H1 (cell line): ENCODE measurements around the gene KRTAP19-8. TPM values are rescaled to one million over a fixed set of nuclear protein-coding genes. Genes with fewer than 3 reads are reported as not detected.

Source experiments
- CTCF ChIA-PET: fragments of 300-600 bp; sonication (Branson Sonifier 250); formaldehyde crosslinking; loops from one replicate; lab custom pipeline; 2021; ENCODE audit not compliant: partially characterized antibody; lab: Charles Lee
- POLR2A ChIA-PET: fragments of 300-600 bp; sonication (Branson Sonifier 250); formaldehyde crosslinking; loops from one replicate; lab custom pipeline; 2021; ENCODE audit warnings: inconsistent platforms; ENCODE audit not compliant: partially characterized antibody; lab: Charles Lee
- DNase-seq, 2 experiments: peaks; one replicate each; pipeline versions ENCODE4 v3.0.0 to v3.0.0-alpha.2; 2010 to 2022; ENCODE audit warnings: low spot score in 2 of 2, low read depth in 1 of 2, mixed read lengths in 1 of 2
- FAIRE-seq: peaks from 2 replicates; lab custom pipeline; 2011; peaks lifted over from hg19 to GRCh38; lab: Jason Lieb, UNC
- H2AFZ ChIP-seq: 2 replicates; pipeline ENCODE4 v1.8.1; 2012; ENCODE audit warnings: low read length, inconsistent platforms
- H2AK5ac ChIP-seq: 2 replicates; pipeline ENCODE4 v1.6.1; 2013; ENCODE audit warnings: low read depth, low read length
- H2BK120ac ChIP-seq: replicated peaks from 2 replicates; pipeline ENCODE3; 2013; ENCODE audit warnings: low read depth, low read length, inconsistent platforms
- H2BK12ac ChIP-seq: 2 replicates; pipeline ENCODE4 v1.6.1; 2013; ENCODE audit warnings: low read depth, low read length
- H2BK15ac ChIP-seq: 2 replicates; pipeline ENCODE4 v1.6.1; 2013; ENCODE audit warnings: low read length
- H2BK20ac ChIP-seq: 2 replicates; pipeline ENCODE4 v1.6.1; 2013; ENCODE audit warnings: low read length
- H2BK5ac ChIP-seq: 2 replicates; pipeline ENCODE4 v1.6.1; 2013; ENCODE audit warnings: low read depth, low read length
- H3K14ac ChIP-seq: 2 replicates; pipeline ENCODE4 v1.6.1; 2013; ENCODE audit warnings: inconsistent platforms; ENCODE audit not compliant: insufficient read length
- H3K18ac ChIP-seq: 2 replicates; pipeline ENCODE4 v1.6.1; 2013; ENCODE audit warnings: low read length; ENCODE audit errors: extremely low read depth
- H3K23ac ChIP-seq: 2 replicates; pipeline ENCODE4 v1.6.1; 2013; ENCODE audit warnings: inconsistent platforms; ENCODE audit not compliant: insufficient read length
- H3K23me2 ChIP-seq: 2 replicates; pipeline ENCODE4 v1.6.1; 2013; ENCODE audit warnings: low read depth, low read length
- H3K27ac ChIP-seq: 2 replicates; pipeline ENCODE4 v1.6.1; 2011; ENCODE audit warnings: low read depth, low read length, inconsistent platforms
- H3K27me3 ChIP-seq, 4 experiments: replicated peaks in 1 of 4; 1 replicate in 1 of 4; 2 replicates in 3 of 4; pipeline versions ENCODE4 v1.6.1 to v1.8.1; 2011 to 2013; ENCODE audit warnings: low read length in 3 of 4, mild to moderate bottlenecking in 3 of 4, inconsistent platforms in 2 of 4, mixed read lengths in 2 of 4, moderate library complexity in 1 of 4; ENCODE audit not compliant: control insufficient read depth in 3 of 4, insufficient read depth in 3 of 4; ENCODE audit errors: extremely low read depth in 1 of 4
- H3K36me3 ChIP-seq, 4 experiments: 2 replicates each; pipeline versions ENCODE4 v1.6.1 to v1.8.1; 2011 to 2013; ENCODE audit warnings: mild to moderate bottlenecking in 4 of 4, low read length in 3 of 4, moderate library complexity in 2 of 4, control low read depth in 1 of 4, inconsistent platforms in 1 of 4; ENCODE audit not compliant: insufficient read depth in 4 of 4, control insufficient read depth in 2 of 4
- H3K4ac ChIP-seq: replicated peaks from 2 replicates; pipeline ENCODE3; 2013; ENCODE audit warnings: low read length, low read depth, mixed read lengths, inconsistent platforms; ENCODE audit not compliant: insufficient read length
- H3K4me1 ChIP-seq, 4 experiments: replicated peaks in 1 of 4; 1 replicate in 1 of 4; 2 replicates in 3 of 4; pipeline versions ENCODE4 v1.6.1 to v1.8.1; 2011 to 2013; ENCODE audit warnings: low read length in 3 of 4, inconsistent platforms in 2 of 4, mixed read lengths in 1 of 4; ENCODE audit not compliant: insufficient read depth in 4 of 4, control insufficient read depth in 3 of 4
- H3K4me2 ChIP-seq, 2 experiments: 2 replicates each; pipeline versions ENCODE4 v1.6.1 to v1.8.1; 2011 to 2013; ENCODE audit warnings: low read depth in 2 of 2, low read length in 2 of 2, control low read depth in 1 of 2, inconsistent platforms in 1 of 2, mild to moderate bottlenecking in 1 of 2; ENCODE audit not compliant: insufficient read depth in 1 of 2
- H3K4me3 ChIP-seq, 4 experiments: fragments of 200-600, 300-600 bp in 1 of 4; sonication (generic), shearing (Covaris generic), sonication (Bioruptor Twin) in 1 of 4; 2 replicates each; pipeline versions ENCODE4 v1.5.1 to v1.8.1; 2011 to 2016; ENCODE audit warnings: low read length in 4 of 4, low read depth in 3 of 4, control low read depth in 2 of 4, inconsistent platforms in 2 of 4, mild to moderate bottlenecking in 2 of 4, mixed read lengths in 1 of 4, moderate library complexity in 1 of 4; ENCODE audit not compliant: insufficient read depth in 2 of 4; ENCODE audit errors: extremely low read depth in 1 of 4
- H3K56ac ChIP-seq: replicated peaks from 2 replicates; pipeline ENCODE3; 2013; ENCODE audit warnings: low read depth, mild to moderate bottlenecking, mixed read lengths, low read length, inconsistent platforms; ENCODE audit not compliant: insufficient read length
- H3K79me1 ChIP-seq: 2 replicates; pipeline ENCODE4 v1.6.1; 2013; ENCODE audit warnings: low read depth, low read length, control low read depth
- H3K79me2 ChIP-seq, 2 experiments: 2 replicates each; pipeline versions ENCODE4 v1.6.1 to v1.8.1; 2012 to 2013; ENCODE audit warnings: low read length in 2 of 2, mild to moderate bottlenecking in 2 of 2, inconsistent platforms in 1 of 2; ENCODE audit not compliant: insufficient read depth in 2 of 2, control insufficient read depth in 1 of 2
- H3K9ac ChIP-seq, 4 experiments: replicated peaks in 1 of 4; 1 replicate in 1 of 4; 2 replicates in 3 of 4; pipeline versions ENCODE4 v1.6.1 to v1.8.1; 2011 to 2013; ENCODE audit warnings: low read depth in 3 of 4, low read length in 3 of 4, control low read depth in 2 of 4, mild to moderate bottlenecking in 2 of 4, moderate library complexity in 2 of 4, inconsistent platforms in 1 of 4; ENCODE audit errors: extremely low read depth in 1 of 4
- H3K9me3 ChIP-seq, 2 experiments: 2 replicates each; pipeline versions ENCODE4 v1.6.1 to v1.8.1; 2012 to 2013; ENCODE audit warnings: mild to moderate bottlenecking in 2 of 2, moderate library complexity in 2 of 2, control low read depth in 1 of 2, inconsistent platforms in 1 of 2, low read depth in 1 of 2, low read length in 1 of 2, mixed read lengths in 1 of 2; ENCODE audit not compliant: insufficient read depth in 2 of 2
- H4K20me1 ChIP-seq, 2 experiments: replicated peaks in 1 of 2; 2 replicates each; pipeline versions ENCODE3 to v1.8.1; 2011 to 2013; ENCODE audit warnings: inconsistent platforms in 2 of 2, low read length in 2 of 2, mild to moderate bottlenecking in 1 of 2; ENCODE audit not compliant: insufficient read depth in 2 of 2, control insufficient read depth in 1 of 2
- H4K5ac ChIP-seq: 2 replicates; pipeline ENCODE4 v1.6.1; 2013; ENCODE audit warnings: low read length, low read depth, mixed read lengths, inconsistent platforms; ENCODE audit not compliant: insufficient read length
- H4K8ac ChIP-seq: 2 replicates; pipeline ENCODE4 v1.8.0; 2013; ENCODE audit warnings: mild to moderate bottlenecking, moderate library complexity, low read length, inconsistent platforms; ENCODE audit not compliant: insufficient read depth; ENCODE audit errors: extremely low read depth
- H4K91ac ChIP-seq: replicated peaks from 2 replicates; pipeline ENCODE3; 2013; ENCODE audit warnings: low read length, mixed read lengths, inconsistent platforms; ENCODE audit not compliant: insufficient read length
- BRCA1 ChIP-seq: IDR thresholded peaks from 2 replicates; pipeline ENCODE4 v1.6.1; 2012; ENCODE audit warnings: low read depth, low read length, improper control_type of control experiment
- EZH2 ChIP-seq: fragments of 200-600 bp; sonication (generic); IDR thresholded peaks from 2 replicates; pipeline ENCODE4 v1.7.1; 2012; ENCODE audit warnings: low read depth, mild to moderate bottlenecking, moderate library complexity, low read length, inconsistent platforms; ENCODE audit not compliant: severe bottlenecking
- NRF1 ChIP-seq: IDR thresholded peaks from 2 replicates; pipeline ENCODE4 v1.6.1; 2011; ENCODE audit warnings: mild to moderate bottlenecking, low read depth, low read length, improper control_type of control experiment
- POLR2AphosphoS5 ChIP-seq: IDR thresholded peaks from 2 replicates; pipeline ENCODE4 v1.6.1; 2011; ENCODE audit warnings: low read depth, low read length
- RBBP5 ChIP-seq: IDR thresholded peaks from 2 replicates; pipeline ENCODE4 v1.7.1; 2012; ENCODE audit warnings: low read depth, mild to moderate bottlenecking, inconsistent platforms, low read length, moderate library complexity, borderline replicate concordance
- SAP30 ChIP-seq: fragments of 300-600 bp; sonication (generic); IDR thresholded peaks from 2 replicates; pipeline ENCODE4 v1.7.1; 2012; ENCODE audit warnings: low read length, moderate library complexity, mild to moderate bottlenecking, inconsistent platforms; ENCODE audit not compliant: insufficient read depth, insufficient replicate concordance
- SIX5 ChIP-seq: IDR thresholded peaks from 2 replicates; pipeline ENCODE4 v1.6.1; 2011; ENCODE audit warnings: mild to moderate bottlenecking, low read depth, low read length
- TAF1 ChIP-seq: IDR thresholded peaks from 2 replicates; pipeline ENCODE4 v1.6.1; 2011; ENCODE audit warnings: mild to moderate bottlenecking, low read depth, low read length
- TEAD4 ChIP-seq: IDR thresholded peaks from 2 replicates; pipeline ENCODE4 v1.6.1; 2012; ENCODE audit warnings: low read depth, low read length, inconsistent platforms, mixed read lengths
- WGBS, 2 experiments: shearing (Covaris generic) in 1 of 2; methylation state at CpG; one replicate each; pipeline versions ENCODE4 v1.1.6 to v1.1.7; 2013 to 2015; ENCODE audit warnings: low lambda C conversion rate in 2 of 2, mixed read lengths in 2 of 2, inconsistent platforms in 1 of 2, low coverage in 1 of 2, missing lambda C conversion rate in 1 of 2; ENCODE audit not compliant: insufficient replicate concordance in 2 of 2, insufficient coverage in 1 of 2, insufficient read length in 1 of 2; ENCODE audit errors: extremely low coverage in 1 of 2, missing lambda C conversion rate in 1 of 2; 5-methylcytosine and 5-hydroxymethylcytosine counted together
- polyA plus RNA-seq, 7 experiments: library from polyadenylated mRNA; depleted of rRNA in 3 of 7; stranded (reverse) in 5 of 7; unstranded in 2 of 7; fragments of >200 nt in 5 of 7; fragments of 200-250 nt in 2 of 7; gene quantifications; 1 replicate in 5 of 7; 2 replicates in 1 of 7; 4 replicates in 1 of 7; pipeline versions ENCODE4 v1.2.1 to v1.2.3, GENCODE V29; 2011 to 2013; ENCODE audit warnings: missing spikeins in 2 of 7, mixed read lengths in 2 of 7
- total RNA-seq: library from RNA; stranded (reverse); fragmentation: NEBNext Ultra II Directional; extraction: Animal tissue kit (Norgen Biotek cat#: 25700); gene quantifications from 2 replicates; pipeline ENCODE4 v1.2.1, GENCODE V29; 2021
- TF ChIP-seq, protein P1 (sequence below): IDR thresholded peaks from 2 replicates; pipeline ENCODE4 v1.6.1; 2012; ENCODE audit warnings: low read length, inconsistent platforms

The KRTAP19-8 gene
- total and polyA plus RNA-seq, 2 of the 8 experiments (the other 6 are each of a cell fraction or from before 2014, with no cell fraction given) = not detected

DNA sequence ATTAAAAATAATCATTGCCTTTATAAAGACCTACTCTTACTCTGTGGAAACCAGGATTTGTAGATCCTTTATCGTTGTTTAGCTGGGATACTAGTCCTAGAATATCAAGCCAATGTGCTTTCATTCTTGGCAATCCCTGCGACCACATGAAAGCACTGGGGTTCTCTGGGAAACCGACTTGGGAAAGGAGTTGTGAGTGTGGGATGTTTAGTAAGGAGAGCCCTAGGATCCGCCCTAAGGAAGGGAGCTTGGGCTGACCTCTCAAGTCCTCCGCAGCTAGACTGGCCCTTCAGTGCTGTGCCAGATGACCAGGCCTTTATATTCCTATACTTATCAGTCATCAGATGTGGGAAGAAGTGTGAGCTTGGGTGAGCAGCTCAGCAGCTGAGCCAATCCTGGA, 5.2 kb upstream of the KRTAP19-8 start:
- Histone ChIP-seq H3K79me1 (no peaks in the 10 kb centered on the region), H3K18ac (no peak overlapping the region), H4K5ac (no peak overlapping the region), H2AK5ac (no peak overlapping the region), H3K4me2 (no peak overlapping the region), H3K4ac (no peak overlapping the region), H3K23me2 (0 out of 2 replicates have a peak, but pooled peaks cover 1% of the 10 kb centered on the region), H2BK20ac (no peak overlapping the region), H4K91ac (no peak overlapping the region), H3K14ac (no peak overlapping the region), H3K4me3 (no peak overlapping the region), H3K9ac (no peak overlapping the region), H3K36me3 (no peaks in the 10 kb centered on the region), H3K27ac (no peak overlapping the region), H4K8ac (no peak overlapping the region), H3K56ac (no peak overlapping the region), H3K23ac (no peak overlapping the region), H2BK12ac (no peak overlapping the region), H3K79me2 (no peaks in the 10 kb centered on the region), H3K4me1 (no peaks in the 10 kb centered on the region), H2AFZ (no peak overlapping the region), H2BK5ac (no peak overlapping the region), H2BK15ac (no peak overlapping the region), H3K27me3 (no peaks in the 10 kb centered on the region), H2BK120ac (no peak overlapping the region), H4K20me1 (no peaks in the 10 kb centered on the region), H3K9me3 (no peaks in the 10 kb centered on the region)
- 94% methylated on average over 5 of the region's 5 CpGs; no CpG with 5 or more reads in 1 of the 2 experiments for WGBS, 2 experiments
- no peak for FAIRE-seq
- ChIA-PET POLR2A (no interaction called here), CTCF (interaction anchor here (0.7 to 1.8 kb wide), 4 partner anchors 9 to 964 kb away, joined by 3 read pairs; no protein-coding TSS in a partner anchor)
- DNase-seq = no peak
- TF ChIP-seq NRF1 = no peak
- no peak for TF ChIP-seq TEAD4
- TF ChIP-seq RBBP5 = no peak
- TF ChIP-seq SAP30 = no peak
- TF ChIP-seq BRCA1 = no peak
- TF ChIP-seq EZH2 = no peak
- TF ChIP-seq TAF1 = no peak
- TF ChIP-seq SIX5 = no peak
- TF ChIP-seq, protein P1, sequence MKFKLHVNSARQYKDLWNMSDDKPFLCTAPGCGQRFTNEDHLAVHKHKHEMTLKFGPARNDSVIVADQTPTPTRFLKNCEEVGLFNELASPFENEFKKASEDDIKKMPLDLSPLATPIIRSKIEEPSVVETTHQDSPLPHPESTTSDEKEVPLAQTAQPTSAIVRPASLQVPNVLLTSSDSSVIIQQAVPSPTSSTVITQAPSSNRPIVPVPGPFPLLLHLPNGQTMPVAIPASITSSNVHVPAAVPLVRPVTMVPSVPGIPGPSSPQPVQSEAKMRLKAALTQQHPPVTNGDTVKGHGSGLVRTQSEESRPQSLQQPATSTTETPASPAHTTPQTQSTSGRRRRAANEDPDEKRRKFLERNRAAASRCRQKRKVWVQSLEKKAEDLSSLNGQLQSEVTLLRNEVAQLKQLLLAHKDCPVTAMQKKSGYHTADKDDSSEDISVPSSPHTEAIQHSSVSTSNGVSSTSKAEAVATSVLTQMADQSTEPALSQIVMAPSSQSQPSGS = no peak
- no peak for TF ChIP-seq POLR2AphosphoS5
